ENCODE data around the gene UST.

DNA sequence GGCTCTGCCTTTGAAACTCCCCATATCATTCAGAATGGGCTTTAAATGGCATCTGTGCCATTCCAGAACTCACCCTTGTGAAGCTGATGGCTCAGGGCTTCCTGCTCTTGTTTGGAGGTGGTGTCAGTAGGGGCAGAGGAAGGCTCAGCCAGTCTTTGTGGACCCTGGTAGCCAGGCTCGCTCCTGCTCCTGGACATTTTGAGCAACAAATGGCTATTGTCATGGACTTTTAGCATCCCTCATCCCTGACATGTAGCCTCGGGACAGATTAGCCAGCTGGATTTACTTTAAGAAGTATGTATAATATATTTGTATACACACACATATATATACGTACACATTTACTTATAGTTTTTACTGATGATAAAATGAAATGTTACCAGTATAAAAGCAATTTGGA lies 104.1 kb downstream of the UST start:
- TF ChIP-seq, protein P1, sequence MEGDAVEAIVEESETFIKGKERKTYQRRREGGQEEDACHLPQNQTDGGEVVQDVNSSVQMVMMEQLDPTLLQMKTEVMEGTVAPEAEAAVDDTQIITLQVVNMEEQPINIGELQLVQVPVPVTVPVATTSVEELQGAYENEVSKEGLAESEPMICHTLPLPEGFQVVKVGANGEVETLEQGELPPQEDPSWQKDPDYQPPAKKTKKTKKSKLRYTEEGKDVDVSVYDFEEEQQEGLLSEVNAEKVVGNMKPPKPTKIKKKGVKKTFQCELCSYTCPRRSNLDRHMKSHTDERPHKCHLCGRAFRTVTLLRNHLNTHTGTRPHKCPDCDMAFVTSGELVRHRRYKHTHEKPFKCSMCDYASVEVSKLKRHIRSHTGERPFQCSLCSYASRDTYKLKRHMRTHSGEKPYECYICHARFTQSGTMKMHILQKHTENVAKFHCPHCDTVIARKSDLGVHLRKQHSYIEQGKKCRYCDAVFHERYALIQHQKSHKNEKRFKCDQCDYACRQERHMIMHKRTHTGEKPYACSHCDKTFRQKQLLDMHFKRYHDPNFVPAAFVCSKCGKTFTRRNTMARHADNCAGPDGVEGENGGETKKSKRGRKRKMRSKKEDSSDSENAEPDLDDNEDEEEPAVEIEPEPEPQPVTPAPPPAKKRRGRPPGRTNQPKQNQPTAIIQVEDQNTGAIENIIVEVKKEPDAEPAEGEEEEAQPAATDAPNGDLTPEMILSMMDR (IDR thresholded peaks at IDR 0.05 in 4 of 5, conservative IDR thresholded peaks at IDR 0.05 in 1 of 5) = no peak
- no peak for TF ChIP-seq POLR2A (IDR thresholded peaks at IDR 0.05)

Measured in gastrocnemius medialis (tissue), 4 donors.